Cortex of kidney (tissue), 1 donor: ENCODE results near the gene NINJ2.

Experiments
- DNase-seq: peaks from one replicate; lab custom pipeline; 2025; lab: John Stamatoyannopoulos, UW

Gene NINJ2

DNA sequence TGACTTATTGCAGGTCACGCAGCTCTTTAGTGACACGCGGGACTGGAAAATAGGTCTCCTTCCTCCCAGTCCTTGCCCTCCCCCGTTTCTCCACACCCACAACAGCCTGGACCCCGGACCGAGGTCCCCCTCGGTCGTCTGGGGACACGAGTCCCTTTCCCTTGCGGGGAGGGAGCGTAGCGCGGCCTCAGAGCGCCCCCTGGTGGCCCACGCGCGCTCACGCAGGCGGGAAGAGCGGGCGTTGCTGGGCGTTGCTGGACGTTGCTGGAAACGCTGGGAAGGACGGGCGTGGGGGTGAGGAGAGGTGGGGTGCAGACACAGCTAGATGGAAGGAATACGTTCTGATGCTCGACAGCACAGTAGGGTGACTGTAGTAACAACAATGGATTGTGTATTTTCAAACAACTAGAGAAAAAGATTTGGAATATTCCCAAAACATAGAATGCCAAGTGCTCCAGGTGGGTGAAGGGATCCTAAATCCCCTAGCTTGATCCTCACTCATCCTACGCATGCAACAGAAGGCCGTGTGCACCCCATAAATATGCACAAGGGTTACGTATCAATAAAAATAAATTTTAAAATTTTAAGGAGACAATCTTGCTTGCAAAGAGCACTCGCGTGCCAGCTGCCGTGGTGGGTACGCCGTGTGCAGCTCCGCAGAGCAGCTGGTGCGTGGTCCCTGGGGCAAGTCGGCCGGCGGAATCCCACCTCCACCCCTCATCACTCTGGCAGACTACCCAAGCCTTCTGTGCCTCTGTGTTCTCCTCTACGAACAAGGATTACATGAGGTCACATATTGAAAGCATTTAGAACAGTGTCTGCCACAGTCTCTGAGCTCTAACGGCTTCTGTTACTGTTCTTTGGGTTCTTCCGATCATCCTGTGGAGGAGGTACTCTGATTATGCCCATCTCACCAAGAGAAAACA, 116.1 kb downstream of the NINJ2 start:
- no peak for DNase-seq

DNA sequence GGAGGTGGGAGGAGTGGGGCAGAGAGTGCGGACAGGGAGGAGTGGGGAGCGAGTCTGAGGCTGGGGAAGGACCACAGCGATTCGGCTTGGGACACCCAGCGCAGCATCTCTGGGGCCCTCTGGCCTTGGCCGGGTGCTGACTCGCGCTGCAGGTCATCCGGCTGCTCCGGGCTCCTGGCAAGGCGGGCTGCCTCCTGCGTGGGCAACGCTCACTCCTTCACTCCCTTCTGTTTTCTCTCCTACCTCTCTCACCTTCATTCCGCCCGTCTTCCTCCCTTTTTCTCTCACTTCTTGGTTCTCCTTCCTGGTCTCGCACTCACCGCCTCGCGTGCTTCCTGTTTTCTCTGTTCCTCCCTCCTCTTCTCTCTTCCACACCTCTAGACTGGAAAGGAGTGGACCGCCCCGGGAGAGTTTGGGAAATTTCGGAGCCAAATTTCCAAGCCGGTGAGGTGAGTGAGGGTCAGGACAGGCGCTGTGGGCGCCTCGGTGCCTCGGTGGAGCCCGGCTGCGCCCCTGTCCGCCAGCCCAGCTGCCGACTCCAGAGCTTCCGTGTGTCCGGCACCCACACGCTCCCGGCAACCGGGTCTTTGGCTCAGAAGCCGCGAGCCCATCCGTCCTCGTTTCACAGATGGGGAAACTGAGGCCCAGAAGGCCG, 116.9 kb downstream of the NINJ2 start:
- DNase-seq, result no peak

DNA sequence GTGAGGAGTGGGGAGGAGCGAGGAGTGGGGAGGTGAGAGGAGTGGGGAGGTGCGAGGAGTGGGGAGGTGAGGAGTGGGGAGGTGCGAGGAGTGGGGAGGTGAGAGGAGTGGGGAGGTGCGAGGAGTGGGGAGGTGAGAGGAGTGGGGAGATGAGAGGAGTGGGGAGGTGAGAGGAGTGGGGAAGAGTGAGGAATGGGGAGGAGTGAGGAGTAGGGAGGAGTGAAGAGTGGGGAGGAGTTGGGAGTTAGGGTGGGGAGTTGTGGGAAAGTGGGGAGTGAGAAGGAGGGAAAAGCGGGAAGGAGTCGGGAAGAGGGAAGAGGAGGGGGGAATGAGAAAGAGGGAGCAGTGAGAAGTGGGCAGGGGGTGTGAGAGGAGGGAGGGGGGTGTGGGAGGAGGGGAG, 117.4 kb downstream of the NINJ2 start:
- no peak for DNase-seq

DNA sequence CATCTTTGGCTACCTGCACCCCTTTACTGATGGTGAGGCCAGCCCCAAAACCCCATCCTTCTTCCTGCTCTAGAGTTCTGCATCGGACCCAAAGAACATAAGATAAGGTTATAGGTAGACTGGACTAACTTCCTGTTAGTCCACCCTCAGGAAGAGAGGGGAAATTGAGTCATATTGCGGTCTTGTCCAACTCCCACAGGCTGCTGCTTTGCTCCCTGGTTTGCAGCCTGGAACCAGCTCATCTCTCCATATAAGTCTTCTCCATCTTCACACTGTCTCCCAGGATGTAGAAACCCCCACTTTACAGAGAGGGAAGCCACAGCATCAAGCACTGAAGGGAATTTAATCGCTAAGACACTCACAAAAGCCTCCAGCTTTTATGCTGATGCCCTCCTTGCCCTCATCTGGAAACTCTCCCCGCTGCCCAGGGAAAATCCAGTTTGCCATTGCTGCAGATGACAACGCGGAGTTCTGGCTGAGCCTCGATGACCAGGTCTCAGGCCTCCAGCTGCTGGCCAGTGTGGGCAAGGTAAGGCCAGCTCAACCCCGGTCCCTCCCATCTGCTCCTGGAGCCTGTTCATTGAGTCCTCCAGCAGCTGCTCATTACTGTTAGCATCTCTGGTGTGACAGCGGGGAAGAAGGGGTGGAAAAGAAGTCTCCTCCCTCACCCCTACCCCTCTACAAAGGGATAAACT, 118.2 kb downstream of the NINJ2 start:
- no peak for DNase-seq

DNA sequence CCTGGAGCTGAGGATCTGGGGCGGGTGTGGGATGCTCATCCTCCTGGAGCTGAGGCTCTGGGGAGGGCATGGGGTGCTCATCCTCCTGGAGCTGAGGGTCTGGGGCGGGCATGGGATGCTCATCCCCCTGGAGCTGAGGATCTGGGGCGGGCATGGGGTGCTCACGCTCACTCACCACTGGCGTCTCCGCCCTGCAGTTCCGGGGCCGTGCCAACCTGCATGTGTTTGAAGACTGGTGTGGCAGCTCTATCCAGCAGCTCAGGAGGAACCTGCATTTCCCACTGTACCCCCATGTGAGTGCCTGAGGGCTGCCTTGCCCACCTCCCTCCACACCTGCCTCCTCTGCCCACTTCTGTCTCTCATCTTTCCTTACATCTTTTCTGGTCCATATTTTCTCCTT, 119.1 kb downstream of the NINJ2 start:
- no peak for DNase-seq

DNA sequence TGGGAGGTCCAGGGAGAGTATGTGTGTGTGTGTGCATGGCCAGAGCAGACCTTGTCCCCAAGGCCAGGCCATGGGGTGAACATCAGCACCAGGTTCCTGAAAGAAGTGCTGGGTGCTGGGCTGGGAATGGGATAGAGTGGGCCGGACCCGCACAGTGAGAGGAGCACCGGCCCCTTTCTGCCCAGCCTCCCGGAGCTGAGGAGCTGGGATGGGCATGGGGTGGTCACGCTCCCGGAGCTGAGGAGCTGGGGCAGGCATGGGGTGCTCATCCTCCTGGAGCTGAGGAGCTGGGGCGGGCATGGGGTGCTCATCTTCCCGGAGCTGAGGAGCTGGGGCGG, 120.2 kb downstream of the NINJ2 start:
- DNase-seq, result no peak

DNA sequence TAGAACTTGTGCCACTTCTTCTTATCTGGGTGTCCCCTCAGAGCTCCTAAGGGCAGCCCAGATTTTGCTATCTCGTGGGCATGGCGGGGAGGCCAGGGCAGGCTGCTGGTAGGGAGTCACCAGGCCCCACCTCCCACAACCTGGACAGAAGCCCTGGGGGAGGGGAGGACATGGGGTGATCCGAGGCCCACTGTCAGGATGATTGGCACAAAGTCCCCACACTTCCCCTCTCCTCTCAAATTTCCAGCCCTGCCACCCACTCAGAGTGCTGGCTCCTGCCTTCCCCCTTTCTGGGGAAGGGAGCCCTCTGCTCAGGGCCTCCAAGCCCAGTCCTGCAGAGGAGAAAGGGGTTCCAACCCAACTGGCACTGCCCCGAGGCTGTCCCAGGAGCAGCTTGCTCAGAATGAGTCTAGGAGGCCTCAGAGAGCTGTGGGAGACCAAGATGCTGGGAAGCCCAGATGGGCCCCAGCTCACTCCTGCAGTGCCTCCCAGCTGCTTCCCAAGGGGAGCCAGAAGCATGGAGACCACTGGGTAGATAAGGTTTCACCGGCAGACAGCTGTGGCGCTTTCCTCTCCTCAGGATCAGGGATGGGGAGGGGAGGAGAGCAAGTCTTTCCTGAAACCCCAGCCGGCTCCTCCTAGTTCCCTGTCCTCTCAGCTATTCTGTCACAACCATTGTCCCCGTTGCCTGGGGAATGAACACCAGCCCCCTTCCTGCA, 120.7 kb downstream of the NINJ2 start:
- DNase-seq, result no peak

DNA sequence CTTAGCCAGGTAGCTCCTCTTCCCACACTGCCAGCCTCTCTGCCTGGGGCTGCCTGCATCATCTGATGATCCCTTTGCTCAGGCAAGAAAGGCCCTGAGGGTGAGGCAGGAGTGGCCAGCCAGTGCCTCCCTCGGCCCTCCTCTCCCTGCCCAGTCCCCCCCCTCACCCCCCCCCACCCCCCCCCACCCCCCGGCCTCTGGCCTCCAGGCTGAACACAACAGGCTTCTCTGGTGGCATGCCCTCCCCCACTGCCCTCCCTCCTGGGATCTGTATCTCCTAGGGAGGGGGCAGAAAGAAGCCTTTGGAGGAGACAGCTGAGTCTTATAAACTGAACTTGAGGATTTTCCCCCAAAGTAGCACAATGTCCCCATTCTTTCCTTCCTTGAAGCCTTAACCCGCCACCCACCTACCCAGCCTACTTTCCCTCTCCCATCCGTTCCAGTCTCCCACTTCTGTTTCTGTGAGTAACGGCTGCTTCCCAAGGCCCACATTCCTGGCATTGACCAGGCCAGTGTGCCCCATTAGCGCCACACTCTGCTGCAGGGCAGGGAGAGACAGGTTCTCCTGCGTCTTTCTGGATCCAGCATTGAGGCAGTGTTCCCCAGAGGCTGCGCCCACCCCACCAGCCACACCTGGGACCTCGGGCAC, 121.4 kb downstream of the NINJ2 start:
- DNase-seq, result no peak

DNA sequence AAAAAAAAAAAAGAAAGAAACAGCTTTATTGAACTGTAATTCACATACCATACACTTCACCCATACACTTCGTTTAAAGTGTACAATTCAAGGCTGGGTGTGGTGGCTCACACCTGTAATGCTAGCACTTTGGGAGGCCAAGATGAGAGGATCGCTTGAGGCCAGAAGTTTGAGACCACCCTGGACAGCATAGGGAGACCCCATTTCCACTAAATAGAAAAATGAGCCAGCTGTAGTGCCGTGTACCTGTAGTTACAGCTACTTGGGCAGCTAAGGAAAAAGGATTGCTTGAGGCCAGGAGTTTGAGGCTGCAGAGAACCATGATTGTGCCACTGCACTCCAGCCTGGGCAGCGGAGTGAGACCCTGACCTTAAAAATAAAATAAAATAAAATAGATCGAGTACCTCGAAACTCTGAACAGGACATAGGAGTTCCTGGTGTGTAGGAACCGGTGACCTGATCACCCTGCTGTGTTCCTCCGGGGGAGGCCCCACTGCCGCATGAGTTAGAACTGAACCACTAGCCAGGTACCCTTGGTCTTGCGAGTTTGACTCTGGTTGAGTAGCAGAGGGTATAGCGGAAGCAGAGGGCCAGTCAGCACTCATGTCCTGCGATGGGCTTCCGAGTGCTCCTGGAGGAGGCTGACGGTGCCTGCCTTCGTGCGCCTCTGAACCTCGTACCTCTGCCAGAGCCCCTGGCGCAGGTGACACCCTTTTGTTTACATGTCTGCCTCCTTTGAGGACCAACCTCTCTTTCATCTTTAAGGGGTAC, 123.5 kb downstream of the NINJ2 start:
- DNase-seq, result no peak

DNA sequence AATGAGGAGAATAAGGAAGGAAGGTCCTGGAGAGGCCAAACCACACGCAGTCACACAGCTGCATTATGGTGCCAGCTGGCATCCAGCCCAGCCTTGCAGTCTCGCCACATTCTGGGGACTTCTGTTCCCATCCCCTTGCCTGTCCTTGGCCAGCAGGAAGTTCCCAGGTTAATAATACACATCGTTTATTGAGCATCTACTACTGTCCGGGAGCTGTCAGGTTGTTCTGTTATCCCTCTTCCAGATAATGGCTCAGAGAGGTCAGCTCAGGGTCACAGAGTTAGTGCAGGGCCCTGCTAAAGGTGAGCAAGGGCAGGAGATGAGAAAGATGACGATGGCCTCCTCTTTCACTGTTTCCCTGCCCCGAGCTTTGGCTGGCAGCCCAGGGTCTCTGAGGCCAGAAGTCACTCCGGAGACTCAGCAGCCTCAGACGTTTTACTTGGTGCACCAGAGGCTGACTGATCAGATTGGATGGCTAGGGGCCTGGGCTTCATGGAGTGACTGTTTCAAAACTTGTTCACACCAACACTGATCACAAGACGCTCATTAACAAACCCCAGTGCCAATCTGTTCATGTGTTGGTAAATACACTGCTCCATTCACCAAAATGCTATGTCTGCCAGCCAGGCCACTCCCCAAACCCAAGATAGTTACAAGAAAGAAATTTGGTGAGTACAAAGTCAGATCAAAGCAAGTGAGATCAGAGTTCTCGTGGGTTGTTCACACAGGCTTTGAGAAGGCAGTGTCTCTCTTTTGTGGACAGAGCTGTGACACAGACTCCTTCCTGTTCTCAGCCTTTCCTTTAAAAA, 124.3 kb downstream of the NINJ2 start:
- no peak for DNase-seq

DNA sequence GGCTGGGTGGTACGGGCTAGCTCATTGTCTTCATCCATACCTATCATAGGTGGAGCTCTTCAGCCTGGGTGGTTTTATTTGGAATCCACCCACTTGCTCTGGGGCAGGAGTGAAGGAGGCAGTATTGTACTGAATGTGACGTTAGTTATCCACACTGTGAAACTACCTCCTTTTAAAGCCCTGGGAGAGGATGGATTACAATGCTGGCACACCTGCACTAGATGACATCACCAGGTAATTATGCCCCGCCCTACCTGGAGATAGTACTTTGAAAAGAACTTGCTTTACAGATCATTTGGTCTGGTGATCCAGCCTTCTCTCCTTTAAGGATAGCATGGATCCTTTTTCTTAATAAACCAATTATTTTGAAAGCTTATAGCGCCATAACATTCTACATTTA, 125.5 kb downstream of the NINJ2 start:
- DNase-seq, result no peak

DNA sequence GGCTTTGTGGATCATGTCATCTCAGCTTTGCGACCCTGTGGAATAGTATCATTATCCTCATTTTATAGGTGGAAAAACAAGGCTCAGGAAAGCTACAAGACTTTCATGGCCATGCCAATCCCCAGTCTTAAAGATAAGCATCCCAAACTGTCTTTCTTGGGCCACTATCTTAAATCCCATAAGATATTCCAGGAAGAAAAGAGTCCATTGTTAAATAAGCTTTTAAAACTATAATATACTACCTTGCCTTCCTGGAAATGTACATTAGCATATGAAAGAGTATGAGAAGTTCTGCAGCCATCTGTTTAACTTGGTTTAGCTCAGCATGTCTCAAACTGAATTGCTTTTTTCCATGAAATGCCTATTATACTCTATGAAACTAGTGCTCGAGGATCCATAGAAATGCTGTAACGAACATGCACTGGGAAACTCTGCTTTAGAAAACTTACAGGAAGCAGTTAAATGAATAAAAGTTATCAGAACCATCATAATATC, 126.4 kb downstream of the NINJ2 start:
- no peak for DNase-seq

DNA sequence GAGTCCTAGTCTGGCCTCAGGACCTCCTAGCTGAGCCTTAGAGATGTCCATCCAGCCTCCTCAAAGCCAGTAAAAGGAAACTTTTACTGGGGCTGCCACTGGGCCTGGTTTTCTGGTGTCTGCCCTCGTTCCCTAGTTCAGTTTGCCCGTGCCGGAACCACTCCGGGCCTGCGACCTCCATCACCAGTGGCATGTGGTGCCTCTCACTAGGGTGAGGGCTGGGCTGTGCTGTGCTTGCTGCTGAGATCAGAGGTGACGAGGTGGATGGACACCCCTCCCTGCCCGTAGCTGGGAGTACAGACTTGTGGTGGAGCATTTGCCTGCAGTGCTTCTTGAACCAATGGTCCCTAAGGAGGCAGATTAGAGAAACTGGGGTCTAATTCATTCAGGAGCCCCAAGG, 127.8 kb downstream of the NINJ2 start:
- DNase-seq, result no peak

DNA sequence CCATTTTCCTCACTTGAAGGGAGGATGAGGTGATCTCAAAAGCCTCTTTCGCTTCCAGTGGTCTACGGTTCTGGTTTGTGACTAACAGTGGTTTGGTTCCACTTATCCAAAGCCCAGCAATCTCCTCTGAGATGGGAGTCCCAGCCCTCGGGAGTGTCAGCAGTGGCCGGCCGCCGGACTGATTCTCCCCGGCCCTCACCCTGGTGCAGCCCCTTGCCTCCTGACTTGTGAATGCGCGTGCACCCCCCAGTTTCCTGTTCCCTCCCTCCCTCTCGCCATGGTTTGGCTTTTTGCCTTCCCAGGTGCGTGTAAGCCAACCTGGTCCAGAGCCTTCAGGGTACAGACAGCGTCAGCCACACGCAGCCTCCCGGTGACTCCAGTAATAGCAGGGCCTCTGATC, 129.0 kb downstream of the NINJ2 start:
- no peak for DNase-seq

DNA sequence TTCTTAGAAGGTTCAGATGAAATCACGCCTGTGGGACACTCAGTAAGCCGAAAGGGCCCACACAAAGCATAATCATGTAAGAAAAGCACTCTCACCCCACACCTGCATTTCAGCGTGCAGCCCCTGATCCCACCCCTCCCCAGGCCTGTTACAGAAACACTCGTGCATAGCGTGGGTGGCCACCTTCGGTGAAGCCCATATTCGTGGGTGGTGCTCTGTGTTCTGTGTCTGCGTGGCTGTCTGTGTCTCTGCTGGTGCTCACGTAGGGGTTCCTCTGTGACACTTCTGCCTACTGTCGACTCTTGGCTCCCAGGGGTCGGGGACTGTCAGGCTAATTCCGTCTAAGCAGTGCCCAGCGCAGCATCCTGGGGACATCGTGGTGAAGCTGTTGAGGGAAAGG, 129.5 kb downstream of the NINJ2 start:
- no peak for DNase-seq

DNA sequence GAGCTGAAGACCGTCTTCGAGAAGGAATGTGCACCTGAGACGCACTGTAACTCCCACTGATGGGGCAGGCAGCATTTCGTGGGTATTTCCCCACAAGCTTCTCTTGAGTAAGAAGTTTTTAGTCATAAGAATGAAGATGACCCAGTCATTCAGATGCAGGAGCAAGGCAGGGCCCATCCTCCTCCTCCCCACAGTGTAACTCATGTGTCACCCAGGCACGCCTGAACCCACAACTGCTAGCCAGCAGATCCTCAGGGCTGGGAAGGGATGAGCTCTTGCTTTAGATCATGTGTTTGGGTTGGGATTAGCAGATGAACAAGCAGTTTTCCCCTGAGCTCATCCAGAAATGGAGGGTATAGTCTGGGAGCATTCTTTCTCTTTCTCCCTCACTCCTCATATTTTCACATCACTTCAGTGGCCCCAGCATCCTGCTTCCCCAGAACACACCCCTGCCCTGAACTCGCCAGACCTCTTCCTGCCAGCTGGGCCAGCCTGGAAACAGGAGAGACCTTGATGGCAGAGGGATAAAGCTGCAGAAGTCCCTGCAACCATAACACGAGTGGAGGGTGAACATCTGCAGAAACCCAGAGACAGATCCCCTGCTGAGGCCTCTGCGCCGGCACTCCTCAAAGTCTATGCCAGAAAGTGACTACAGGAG, 130.2 kb downstream of the NINJ2 start:
- no peak for DNase-seq

DNA sequence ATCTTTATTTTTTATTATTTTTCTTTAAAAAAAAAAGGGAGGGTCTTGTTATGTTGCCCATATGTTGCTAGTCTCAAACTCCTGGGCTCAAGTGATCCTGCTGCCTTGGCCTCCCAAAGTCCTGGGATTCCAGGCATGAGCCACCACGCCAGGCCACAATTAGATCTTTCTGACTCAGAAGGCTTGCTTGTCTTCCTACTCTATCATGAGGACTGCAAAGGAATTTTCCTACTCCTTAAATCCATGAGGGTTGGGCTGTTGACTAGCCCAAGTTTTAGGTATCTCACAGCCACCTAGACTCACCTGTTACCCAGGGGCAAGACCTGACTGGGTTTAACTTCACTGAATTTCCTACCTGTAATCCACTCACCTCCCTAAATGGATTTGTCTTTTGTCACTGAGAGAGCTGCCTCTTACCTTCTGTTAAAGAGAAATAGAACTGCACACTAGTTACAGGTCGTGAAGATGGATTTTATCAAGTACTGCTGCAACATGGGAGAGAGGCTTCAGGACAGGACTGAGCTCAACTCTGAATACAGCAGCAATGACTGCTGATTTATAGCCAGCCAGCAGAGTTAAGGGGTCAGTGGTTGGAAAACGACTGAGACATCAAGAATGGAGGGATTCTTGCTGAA, 131.2 kb downstream of the NINJ2 start:
- DNase-seq, result no peak

DNA sequence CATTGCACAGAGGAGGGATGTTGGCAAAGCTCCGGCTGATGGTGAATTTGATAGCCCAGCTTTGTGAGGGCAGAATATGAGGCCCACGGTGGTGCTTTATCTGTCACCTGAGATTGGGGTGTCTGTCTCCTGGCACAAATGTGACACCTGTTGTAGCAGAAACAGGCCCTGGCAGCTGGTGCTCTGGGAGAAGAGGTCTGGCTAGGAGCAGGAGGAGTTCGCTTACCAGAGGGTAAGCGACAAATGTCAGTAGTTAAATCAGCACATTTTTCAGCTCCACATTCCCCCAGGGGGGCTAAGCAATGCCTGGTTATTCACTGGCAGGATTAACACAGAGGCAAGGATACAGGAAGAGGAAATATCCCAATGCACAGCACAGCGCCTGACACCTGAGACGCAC, 132.4 kb downstream of the NINJ2 start:
- DNase-seq, result no peak

DNA sequence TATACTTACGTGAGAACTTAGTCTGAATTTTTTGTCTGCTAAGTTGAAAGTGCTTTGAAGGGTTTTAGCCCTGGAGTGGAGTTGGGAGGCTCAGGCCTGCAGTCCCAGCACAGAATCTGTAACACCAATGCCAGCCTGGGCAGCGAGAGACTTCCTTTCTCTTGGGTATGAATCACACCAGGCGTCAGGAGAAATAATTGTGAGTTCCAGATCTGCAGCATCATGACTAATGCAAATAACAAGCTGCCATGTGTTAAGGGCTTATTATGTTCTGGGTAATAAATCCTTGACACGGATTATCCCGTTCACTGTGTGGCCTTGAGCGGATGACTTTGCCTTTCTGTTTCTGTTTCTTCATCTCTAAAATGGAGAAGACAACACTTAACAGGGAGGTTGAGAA, 132.9 kb downstream of the NINJ2 start:
- DNase-seq, result no peak
